Stimulated activated CD4-positive, alpha-beta T cell treated with anti-CD3 and anti-CD28 coated beads, Interleukin-15, amount 100 ng/mL, for 1 hour (primary cell): ENCODE results near the gene GOLGA6L4.
"Not testable (repeated sequence)": the region's sequence is repeated elsewhere in the genome, so short reads cannot be mapped to it uniquely, and the experiment has no call there.

Experiments
- DNase-seq, 2 donors: peaks; one replicate each; pipeline ENCODE4 v3.0.0-alpha.2; 2020; ENCODE audit warnings: low read depth in 1 of 2, low spot score in 1 of 2

Gene GOLGA6L4

DNA sequence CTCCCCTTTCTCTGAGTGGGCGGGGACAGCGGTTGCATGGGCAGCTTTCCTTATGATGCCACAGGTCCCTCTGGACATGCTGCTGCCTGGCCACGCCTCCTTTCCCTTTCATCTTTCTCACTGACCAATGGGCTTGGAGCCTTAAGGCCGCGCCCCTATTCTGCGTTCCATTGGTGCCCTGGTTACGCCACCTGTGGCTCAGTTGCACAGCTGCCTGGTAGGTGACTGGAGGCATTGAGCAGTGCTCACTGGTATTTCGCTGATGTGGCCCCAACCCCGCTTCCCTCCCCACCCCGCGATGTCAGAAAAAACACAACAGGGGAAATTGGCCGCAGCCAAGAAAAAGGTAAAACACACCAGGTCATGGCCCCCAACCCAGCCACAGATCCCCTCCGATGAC, at the start of gene GOLGA6L4:
TSS of gene GOLGA6L4 (plus strand) at position 201 of the 400 bp plus-strand sequence. CDS start at position 263, 62 bp downstream.
- not testable (repeated sequence) for DNase-seq

GRCh38 chr15:84192982-84193381, 42.6 kb upstream of the GOLGA6L4 start:
- not testable (repeated sequence) for DNase-seq

- not testable (repeated sequence) for DNase-seq
These were observed 40.0 kb upstream of the GOLGA6L4 start for GRCh38 chr15:84195603-84196002.

- not testable (repeated sequence) for DNase-seq
These were observed 38.9 kb upstream of the GOLGA6L4 start for GRCh38 chr15:84196530-84197188.

GRCh38 chr15:84199865-84200264, 35.7 kb upstream of the GOLGA6L4 start:
- not testable (repeated sequence) for DNase-seq

- not testable (repeated sequence) for DNase-seq
These were observed 10.9 kb downstream of the GOLGA6L4 start for GRCh38 chr15:84246441-84246840.
